Stimulated activated CD8-positive, alpha-beta memory T cell treated with anti-CD3 and anti-CD28 coated beads, Interleukin-15, amount 100 ng/mL, for 24 hours (primary cell): Measurements from ENCODE around the gene MAGEH1.
"Not testable (repeated sequence)": the region's sequence is repeated elsewhere in the genome, so short reads cannot be mapped to it uniquely, and the experiment has no call there.

Experiments used
- DNase-seq: peaks from one replicate; pipeline ENCODE4 v3.0.0-alpha.2; 2020; ENCODE audit warnings: low read depth

MAGEH1 gene

GRCh38 chrX:55451990-55452832, at the start of gene MAGEH1:
MAGEH1 (plus strand) TSS chrX:55452127; CDS start chrX:55452375, 248 bp downstream.
- peak; percentile 23 for DNase-seq

GRCh38 chrX:55427079-55427478, 24.8 kb upstream of the MAGEH1 start:
- DNase-seq = not testable (repeated sequence)

- DNase-seq = not testable (repeated sequence)
Measured at GRCh38 chrX:55443468-55443867, 8.5 kb upstream of the MAGEH1 start.

GRCh38 chrX:55450259-55450658, 1.7 kb upstream of the MAGEH1 start:
- DNase-seq = no peak

GRCh38 chrX:55451141-55451540, 786 bp upstream of the MAGEH1 start:
- DNase-seq = no peak

GRCh38 chrX:55451626-55451989, 319 bp upstream of the MAGEH1 start:
- DNase-seq = peak; percentile 0

- DNase-seq = no peak
Measured at GRCh38 chrX:55452833-55453124, 852 bp downstream of the MAGEH1 start.

- DNase-seq = not testable (repeated sequence)
Measured at GRCh38 chrX:55455708-55456107, 3.8 kb downstream of the MAGEH1 start.

- not testable (repeated sequence) for DNase-seq
Measured at GRCh38 chrX:55459426-55459825, 7.5 kb downstream of the MAGEH1 start.

- not testable (repeated sequence) for DNase-seq
Measured at GRCh38 chrX:55459926-55460325, 8.0 kb downstream of the MAGEH1 start.

- DNase-seq = not testable (repeated sequence)
Measured at GRCh38 chrX:55464050-55464449, 12.1 kb downstream of the MAGEH1 start.

- DNase-seq = not testable (repeated sequence)
Measured at GRCh38 chrX:55465108-55465507, 13.2 kb downstream of the MAGEH1 start.

- not testable (repeated sequence) for DNase-seq
Measured at GRCh38 chrX:55465791-55466190, 13.9 kb downstream of the MAGEH1 start.

- DNase-seq = not testable (repeated sequence)
Measured at GRCh38 chrX:55479956-55480355, 28.0 kb downstream of the MAGEH1 start.

- no peak for DNase-seq
Measured at GRCh38 chrX:55480390-55481062, 28.6 kb downstream of the MAGEH1 start.

GRCh38 chrX:55484948-55485347, 33.0 kb downstream of the MAGEH1 start:
- no peak for DNase-seq

GRCh38 chrX:55486736-55487135, 34.8 kb downstream of the MAGEH1 start:
- no peak for DNase-seq

- DNase-seq = no peak
Measured at GRCh38 chrX:55487143-55487542, 35.2 kb downstream of the MAGEH1 start.

- DNase-seq = no peak
Measured at GRCh38 chrX:55488006-55488592, 36.2 kb downstream of the MAGEH1 start.

- DNase-seq = no peak
Measured at GRCh38 chrX:55488593-55489313, 36.8 kb downstream of the MAGEH1 start.

- DNase-seq = no peak
Measured at GRCh38 chrX:55489314-55490009, 37.5 kb downstream of the MAGEH1 start, which contains the start of gene USP51. USP51 (minus strand) TSS chrX:55489848; CDS start chrX:55488939, 909 bp downstream.

- DNase-seq = no peak
Measured at GRCh38 chrX:55490121-55490520, 38.2 kb downstream of the MAGEH1 start.
